Heart right ventricle (tissue), 16 donors: ENCODE measurements around the gene C5orf46. TPM values are rescaled to one million over a fixed set of nuclear protein-coding genes. Genes with fewer than 3 reads are reported as not detected.

ENCODE experiments used
- ATAC-seq, 8 donors: fragments of 200-7000 bp; cut with Tn5 transposase; one replicate each; pipeline ENCODE4 v1.9.1; 2020; ENCODE audit warnings: mild to moderate bottlenecking in 8 of 8, moderate library complexity in 8 of 8, moderate number of reproducible peaks in 1 of 8
- DNase-seq, 2 donors: peaks; one replicate each; pipeline ENCODE4 v3.0.0-alpha.2; 2020
- H3K27ac ChIP-seq, 10 donors: fragments of 200-600 bp; sonication (generic) in 2 of 10; one replicate each; pipeline versions ENCODE4 v1.5.0 to v1.8.0; 2020 to 2022; ENCODE audit warnings: mild to moderate bottlenecking in 3 of 10
- H3K27me3 ChIP-seq, 7 donors: fragments of 200-600 bp; one replicate each; pipeline ENCODE4 v1.8.0; 2021 to 2022; ENCODE audit warnings: mild to moderate bottlenecking in 2 of 7
- H3K36me3 ChIP-seq, 9 donors: fragments of 200-600 bp; sonication (generic) in 1 of 9; one replicate each; pipeline versions ENCODE4 v1.5.0 to v1.8.0; 2020 to 2022; ENCODE audit warnings: mild to moderate bottlenecking in 2 of 9
- H3K4me1 ChIP-seq, 9 donors: fragments of 200-600 bp; sonication (generic) in 1 of 9; one replicate each; pipeline versions ENCODE4 v1.5.0 to v1.8.0; 2020 to 2022; ENCODE audit warnings: mild to moderate bottlenecking in 4 of 9
- H3K4me3 ChIP-seq, 10 donors: fragments of 200-600 bp; sonication (generic) in 2 of 10; one replicate each; pipeline versions ENCODE4 v1.5.0 to v1.8.0; 2020 to 2022; ENCODE audit warnings: mild to moderate bottlenecking in 7 of 10, moderate library complexity in 2 of 10
- H3K9me3 ChIP-seq, 11 donors: fragments of 200-600 bp in 10 of 11; sonication (generic) in 2 of 11; one replicate each; pipeline versions ENCODE4 v1.5.0 to v1.8.0; 2013 to 2022; ENCODE audit warnings: mild to moderate bottlenecking in 2 of 11, control low read depth in 1 of 11, moderate library complexity in 1 of 11
- CTCF ChIP-seq, 9 donors: fragments of 200-600 bp; sonication (generic) in 2 of 9; IDR thresholded peaks; one replicate each; pipeline versions ENCODE4 v1.5.0 to v1.8.0; 2021 to 2022; ENCODE audit warnings: antibody characterized with exemption in 9 of 9, mild to moderate bottlenecking in 5 of 9, moderate library complexity in 1 of 9
- WGBS, 2 donors: extraction: QIAGEN DNeasy Blood & Tissue Kit; methylation state at CpG; one replicate each; pipeline ENCODE4 v1.1.7; 2013; ENCODE audit warnings: inconsistent platforms in 1 of 2; 5-methylcytosine and 5-hydroxymethylcytosine counted together
- intact Hi-C, 10 donors: fragments of 100-400 bp; cut with DNase I; formaldehyde crosslinking; loops; one replicate each; pipeline versions ENCODE4 v1.11.1 to v1.14.2; 2022
- polyA plus RNA-seq, 2 donors: library from polyadenylated mRNA; stranded (reverse); fragments of 200-250 nt; gene quantifications; one replicate each; pipeline ENCODE4 v1.2.3, GENCODE V29; 2013
- total RNA-seq, 10 donors: library from RNA; stranded (reverse); fragmentation: NEBNext Ultra II Directional in 3 of 10; extraction: Animal tissue kit (Norgen Biotek cat#: 25700) in 3 of 10; gene quantifications; one replicate each; pipeline versions ENCODE4 v1.2.1 to v1.2.4, GENCODE V29; 2021 to 2023
- donor health status: Arrhythmogenic right ventricular cardiomyopathy.
- donor health status: ischemic (EF 13 %, LVEDD 7.1; RV severe dilation, severe dysfunction).
- donor health status: healthy with polysubstance abuse.
- donor health status: DM: no; HTN: yes; CAD: no.
- donor health status: DM: no; HTN: no; CAD: no.
- donor health status: ischemic (EF 25% LVEDD 6.9; RV normal size, moderate dysfunction).
- donor health status: ischemic (EF 25% LVEDD 5.7; RV mildly dilated, moderate dysfunction).
- donor health status: healthy.
- donor health status: DM: yes; HTN: yes; CAD: no.
- donor health status: Ischemic cardiomyopathy.
- donor health status: ischemic (EF 35%, LVEDD 5.7; RV mildly dilated, moderate dysfunction).
- donor health status: nonischemic (EF 11% LVEDD 7.7; RV severe dilation, severe dysfunction).
- donor health status: DM: yes; HTN: yes; CAD: no.
- donor health status: PGD.
- donor health status: ischemic (EF 29% LVEDD 5.4; RV normal size, mild dysfunction).
- donor health status: nonischemic (EF 23%, LVEDD 6.1; RV moderate dilation, normal function).

C5orf46 gene
- total and polyA plus RNA-seq, 12 donors: 2.3 to 20.6 (median 5.0) TPM; not detected in 1

DNA sequence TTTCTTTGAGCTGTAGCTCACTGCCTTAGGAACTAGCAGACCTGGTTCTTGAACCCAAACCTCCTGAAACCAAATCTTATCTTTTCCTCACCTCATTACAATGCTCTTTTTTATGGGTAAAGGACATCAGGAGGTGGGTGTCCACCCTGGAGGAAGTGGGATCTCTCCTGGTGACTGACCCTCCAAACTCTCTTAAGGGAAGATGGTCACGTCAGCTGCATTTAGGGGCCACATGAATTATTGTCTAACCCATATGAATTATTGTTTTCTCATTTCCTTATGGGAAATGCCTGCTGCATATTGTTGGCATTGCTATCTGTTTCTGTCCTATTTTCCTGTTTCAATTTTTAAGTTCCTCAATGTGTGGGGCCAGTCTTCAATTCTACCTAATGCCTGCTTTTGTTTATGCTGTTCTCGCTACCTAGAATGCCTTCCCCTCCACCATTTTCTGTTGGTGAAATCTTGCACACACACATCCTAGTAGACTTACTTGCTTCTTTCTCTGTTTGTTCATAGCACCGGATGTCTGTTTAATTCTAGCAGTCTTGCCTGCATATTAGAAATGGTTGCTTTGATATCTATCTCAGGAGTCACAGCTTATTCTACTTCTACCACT, 52.9 kb downstream of the C5orf46 start:
- H3K27ac ChIP-seq: no peak overlapping the region
- no peaks in the 10 kb centered on the region for H3K36me3 ChIP-seq
- H3K4me1 ChIP-seq: no peaks in the 10 kb centered on the region
- H3K4me3 ChIP-seq: no peak overlapping the region
- intact Hi-C loops: loop anchor here in 2 of 10 donors (10.0 kb wide), 1 partner anchor 261 kb away; no protein-coding TSS in a partner anchor
- DNase-seq: no peak
- TF ChIP-seq CTCF (IDR thresholded peaks at IDR 0.05): no peak
- no peaks in the 10 kb centered on the region for H3K9me3 ChIP-seq
- WGBS, 2 donors: 65 to 81% methylated on average over 3 of the region's 3 CpGs
- H3K27me3 ChIP-seq: no peaks in the 10 kb centered on the region
- no peak for ATAC-seq

DNA sequence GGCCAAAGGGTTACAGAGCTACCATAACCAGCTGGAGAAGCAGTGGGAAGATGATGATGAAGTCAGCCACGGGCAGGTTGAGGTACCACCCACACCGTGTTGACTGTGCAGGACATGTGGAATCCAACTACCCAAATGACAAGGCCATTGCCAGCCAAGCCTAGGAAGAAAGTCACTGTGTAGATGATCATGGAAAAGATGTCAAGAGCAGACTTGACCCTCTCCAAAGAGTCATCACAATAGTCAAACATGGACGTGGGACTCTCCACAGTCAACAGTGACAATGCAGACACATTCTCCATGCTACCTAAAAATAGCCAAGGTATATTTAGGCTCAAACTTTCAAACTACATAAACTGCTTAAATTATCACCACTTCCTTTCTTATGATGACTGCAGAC, 54.0 kb downstream of the C5orf46 start:
- no peaks in the 10 kb centered on the region for H3K27me3 ChIP-seq
- H3K4me1 ChIP-seq: no peaks in the 10 kb centered on the region
- 41 to 56% methylated on average over 3 of the region's 3 CpGs for WGBS, 2 donors
- no peak overlapping the region for H3K27ac ChIP-seq
- H3K4me3 ChIP-seq: no peak overlapping the region
- H3K9me3 ChIP-seq: no peaks in the 10 kb centered on the region
- ATAC-seq: no peak
- no peak for DNase-seq
- intact Hi-C loops: loop anchor here in 2 of 10 donors (10.0 kb wide), 1 partner anchor 262 kb away; no protein-coding TSS in a partner anchor
- TF ChIP-seq CTCF (IDR thresholded peaks at IDR 0.05): no peak
- no peaks in the 10 kb centered on the region for H3K36me3 ChIP-seq

DNA sequence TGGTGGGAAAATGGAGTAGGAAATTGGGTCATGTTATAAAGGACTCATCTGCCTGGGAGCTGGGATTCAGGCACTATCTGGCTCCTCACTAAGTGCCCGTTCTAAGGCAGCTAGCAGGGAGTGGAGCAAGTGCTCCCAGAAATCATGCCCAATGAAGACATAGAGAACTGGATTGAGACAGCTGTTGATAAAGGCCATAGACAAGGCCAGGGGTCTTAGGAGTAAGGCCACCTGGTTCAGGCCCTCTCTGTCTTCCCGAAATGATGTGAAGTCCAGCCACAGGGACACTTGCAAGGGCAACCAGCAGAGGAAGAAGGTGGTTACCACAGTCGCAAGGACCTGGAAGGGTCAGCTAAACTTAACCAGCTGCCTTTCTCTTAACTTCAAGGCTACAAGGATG, 54.8 kb downstream of the C5orf46 start:
- H3K4me3 ChIP-seq: no peak overlapping the region
- no peaks in the 10 kb centered on the region for H3K27me3 ChIP-seq
- H3K9me3 ChIP-seq: no peaks in the 10 kb centered on the region
- DNase-seq (no peak), ATAC-seq (no peak)
- H3K27ac ChIP-seq: no peak overlapping the region
- WGBS, 2 donors: 86 to 94% methylated on average over 3 of the region's 3 CpGs
- H3K4me1 ChIP-seq: no peaks in the 10 kb centered on the region
- intact Hi-C loops: loop anchor here in 2 of 10 donors (10.0 kb wide), 1 partner anchor 263 kb away; no protein-coding TSS in a partner anchor
- no peaks in the 10 kb centered on the region for H3K36me3 ChIP-seq
- TF ChIP-seq CTCF (IDR thresholded peaks at IDR 0.05): no peak

- intact Hi-C loops: no loop called here
- Histone ChIP-seq H3K27me3 (peaks cover 0 to 6% (median 0%) of the 10 kb centered on the region in 7 donors), H3K4me3 (no peak overlapping the region), H3K4me1 (peaks cover 0 to 7% (median 0%) of the 10 kb centered on the region in 9 donors), H3K27ac (no peak overlapping the region), H3K9me3 (no peaks in the 10 kb centered on the region), H3K36me3 (no peaks in the 10 kb centered on the region)
- 46 to 66% methylated on average over 2 of the region's 2 CpGs for WGBS, 2 donors
- ATAC-seq (no peak), DNase-seq (no peak)
- no peak for TF ChIP-seq CTCF (IDR thresholded peaks at IDR 0.05)
Observed at GRCh38 chr5:147849226-147849625, 57.1 kb downstream of the C5orf46 start.
